GM19455 (cell line): ENCODE data around the gene DLGAP1.
"Not testable (repeated sequence)": the region's sequence is repeated elsewhere in the genome, so short reads cannot be mapped to it uniquely, and the experiment has no call there.

ENCODE experiments used
- ATAC-seq: cut with Tn5 transposase; IDR thresholded peaks from one replicate; pipeline ENCODE4 v1.9.1; 2021; ENCODE audit not compliant: unreplicated experiment

The DLGAP1 gene

GRCh38 chr18:4096486-4096885, 358.6 kb downstream of the DLGAP1 start:
- no peak for ATAC-seq

- ATAC-seq, result no peak
Measured at GRCh38 chr18:4093676-4094075, 361.4 kb downstream of the DLGAP1 start.

- ATAC-seq, result no peak
Measured at GRCh38 chr18:4084382-4084900, 370.7 kb downstream of the DLGAP1 start.

GRCh38 chr18:4078246-4078645, 376.9 kb downstream of the DLGAP1 start:
- ATAC-seq, result no peak

- ATAC-seq, result no peak
Measured at GRCh38 chr18:4077721-4078120, 377.4 kb downstream of the DLGAP1 start.

GRCh38 chr18:4077204-4077603, 377.9 kb downstream of the DLGAP1 start:
- ATAC-seq, result no peak

- no peak for ATAC-seq
Measured at GRCh38 chr18:4074647-4075046, 380.5 kb downstream of the DLGAP1 start.

GRCh38 chr18:4069183-4069582, 385.9 kb downstream of the DLGAP1 start:
- no peak for ATAC-seq

- no peak for ATAC-seq
Measured at GRCh38 chr18:4068552-4069158, 386.5 kb downstream of the DLGAP1 start.

- no peak for ATAC-seq
Measured at GRCh38 chr18:4063545-4063944, 391.6 kb downstream of the DLGAP1 start.

GRCh38 chr18:4060427-4061281, 394.5 kb downstream of the DLGAP1 start:
- ATAC-seq, result no peak

- ATAC-seq, result no peak
Measured at GRCh38 chr18:4058179-4058578, 396.9 kb downstream of the DLGAP1 start.

- ATAC-seq, result no peak
Measured at GRCh38 chr18:4040391-4041092, 414.6 kb downstream of the DLGAP1 start.

GRCh38 chr18:4035521-4035920, 419.6 kb downstream of the DLGAP1 start:
- ATAC-seq, result no peak

- ATAC-seq, result not testable (repeated sequence)
Measured at GRCh38 chr18:4034815-4035214, 420.3 kb downstream of the DLGAP1 start.

- ATAC-seq, result no peak
Measured at GRCh38 chr18:4026542-4026941, 428.6 kb downstream of the DLGAP1 start.

- no peak for ATAC-seq
Measured at GRCh38 chr18:4024702-4025101, 430.4 kb downstream of the DLGAP1 start.

GRCh38 chr18:4022749-4023148, 432.4 kb downstream of the DLGAP1 start:
- not testable (repeated sequence) for ATAC-seq

GRCh38 chr18:4020026-4020425, 435.1 kb downstream of the DLGAP1 start:
- ATAC-seq, result no peak

GRCh38 chr18:4017480-4017879, 437.6 kb downstream of the DLGAP1 start:
- ATAC-seq, result no peak

GRCh38 chr18:4016391-4017049, 438.6 kb downstream of the DLGAP1 start:
- no peak for ATAC-seq
